ENCODE results near the gene CARNS1. TPM values are rescaled to one million over a fixed set of nuclear protein-coding genes. Genes with fewer than 3 reads are reported as not detected.

The CARNS1 gene
- total RNA-seq, 3 donors from 2014 or later = 0.16 to 4.2 (median 0.66) TPM

DNA sequence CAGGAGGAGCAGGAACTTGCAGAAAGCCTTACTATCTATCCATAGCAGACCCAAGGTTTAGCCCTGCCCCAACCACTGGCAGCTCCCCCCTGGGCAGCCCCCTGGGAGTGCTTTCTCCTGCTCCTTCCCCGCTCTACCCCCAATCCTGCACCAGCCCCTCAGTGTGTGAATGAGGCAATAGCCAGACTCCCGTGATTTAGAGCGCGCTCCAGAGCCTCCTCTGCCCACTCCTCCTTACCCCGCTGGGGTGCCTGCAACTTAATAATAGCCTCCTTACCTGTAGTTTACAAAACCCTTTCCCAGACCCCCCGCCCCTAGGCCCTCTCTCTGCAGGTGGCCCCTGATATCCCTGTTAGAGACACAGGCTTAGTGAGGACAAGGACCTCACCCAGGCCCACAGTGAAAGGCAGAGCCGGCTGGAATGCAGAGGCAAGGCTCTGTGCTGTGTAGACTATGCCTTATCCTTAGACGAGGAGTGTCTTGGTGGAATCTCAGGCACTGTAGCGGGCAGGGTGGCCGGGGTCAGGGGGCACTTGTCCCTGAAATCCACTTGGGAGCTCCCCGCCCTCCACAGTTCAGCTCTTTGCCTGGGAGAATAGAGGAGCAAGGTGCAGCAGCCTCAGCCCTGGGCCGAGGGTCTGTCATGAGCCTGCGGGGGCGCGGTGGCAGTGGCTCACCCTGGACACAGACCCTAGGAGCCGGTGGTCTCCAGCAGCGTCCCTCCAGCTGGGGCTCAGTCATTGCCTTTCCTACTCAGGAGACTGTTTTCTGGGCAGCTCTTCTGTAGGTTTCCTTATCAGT is 4.3 kb upstream of the CARNS1 start:
- peaks cover 0 to 15% of the 10 kb centered on the region in 2 donors for H3K27me3 ChIP-seq
- no peak for DNase-seq (ENCODE audit: low spot score in 2 of 2)
- H3K4me1 ChIP-seq = peaks cover 0 to 6% of the 10 kb centered on the region in 2 donors
- H3K27ac ChIP-seq = no peak overlapping the region
- no peaks in the 10 kb centered on the region for H3K9me3 ChIP-seq
- TF ChIP-seq POLR2A (IDR thresholded peaks at IDR 0.05) = no peak
- TF ChIP-seq POLR2AphosphoS5 (IDR thresholded peaks at IDR 0.05) = no peak
- no peak for TF ChIP-seq CTCF (IDR thresholded peaks at IDR 0.05)
- intact Hi-C loops (cut with DNase I; ENCODE audit: low total_unique reads) = no loop called here
- H3K36me3 ChIP-seq = no peaks in the 10 kb centered on the region
- no peak overlapping the region for H3K4me3 ChIP-seq

DNA sequence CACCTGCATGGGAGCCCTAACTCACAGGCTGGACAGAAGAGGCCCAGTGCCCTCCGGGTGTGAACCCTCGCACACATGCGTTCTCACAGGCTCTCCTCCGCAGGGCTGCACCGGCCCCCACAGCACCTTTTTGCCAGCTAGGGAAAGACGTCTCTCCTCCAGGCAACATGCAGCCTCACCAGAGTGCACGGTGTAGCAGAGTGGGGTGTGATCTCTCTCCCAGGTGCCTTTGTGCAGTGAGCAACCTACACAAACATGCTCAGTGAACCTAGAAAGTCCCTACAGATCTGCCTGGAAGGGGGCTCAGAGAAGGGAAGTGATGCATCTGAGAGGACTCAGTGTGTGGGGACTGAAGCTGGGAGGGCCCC is 3.7 kb upstream of the CARNS1 start:
- Histone ChIP-seq H3K27me3 (peaks cover 0 to 15% of the 10 kb centered on the region in 2 donors), H3K36me3 (no peaks in the 10 kb centered on the region), H3K4me1 (peaks cover 0 to 6% of the 10 kb centered on the region in 2 donors), H3K4me3 (no peak overlapping the region), H3K9me3 (no peaks in the 10 kb centered on the region), H3K27ac (no peak overlapping the region)
- no peak for DNase-seq (ENCODE audit: low spot score in 2 of 2)
- intact Hi-C loops (cut with DNase I; ENCODE audit: low total_unique reads) = no loop called here
- TF ChIP-seq POLR2AphosphoS5 (IDR thresholded peaks at IDR 0.05) = no peak
- TF ChIP-seq POLR2A (IDR thresholded peaks at IDR 0.05) = no peak
- TF ChIP-seq CTCF (IDR thresholded peaks at IDR 0.05) = no peak

- peaks cover 0 to 15% of the 10 kb centered on the region in 2 donors for H3K27me3 ChIP-seq
- no peak for TF ChIP-seq POLR2AphosphoS5 (IDR thresholded peaks at IDR 0.05)
- TF ChIP-seq POLR2A (IDR thresholded peaks at IDR 0.05) = no peak
- no peak for TF ChIP-seq CTCF (IDR thresholded peaks at IDR 0.05)
- H3K27ac ChIP-seq = no peak overlapping the region
These were observed 2.8 kb upstream of the CARNS1 start for GRCh38 chr11:67412495-67413179.

DNA sequence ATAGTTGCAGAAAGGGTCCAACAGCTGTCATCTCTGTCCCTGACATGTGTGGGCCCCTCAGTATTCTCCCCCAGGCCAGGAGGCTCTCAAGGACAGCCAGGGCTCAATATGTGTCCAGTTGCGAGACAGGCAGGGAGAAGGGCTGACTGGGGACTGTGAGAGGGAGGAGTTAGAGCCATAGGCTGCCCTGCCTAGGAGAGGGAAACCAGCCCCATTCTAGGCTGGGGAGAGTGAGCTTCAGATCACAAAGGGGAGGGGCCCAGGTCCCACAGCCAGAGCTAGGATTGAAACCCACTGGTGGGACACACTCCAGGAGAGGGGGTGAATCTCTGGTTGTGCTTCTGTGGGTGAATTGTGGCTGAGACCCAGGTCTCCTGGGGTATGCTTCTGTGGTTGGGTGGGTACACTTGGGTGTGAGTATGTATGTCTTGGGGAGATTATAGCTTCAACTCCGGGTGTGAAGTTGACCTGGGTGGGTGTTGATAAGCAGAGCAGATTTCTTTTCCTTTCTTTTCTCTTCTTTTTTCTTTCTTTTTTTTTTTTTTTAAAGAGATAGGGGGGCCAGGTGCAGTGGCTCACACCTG is 2.1 kb upstream of the CARNS1 start:
- H3K27ac ChIP-seq = no peak overlapping the region
- H3K4me3 ChIP-seq = no peak overlapping the region
- no peaks in the 10 kb centered on the region for H3K9me3 ChIP-seq
- peaks cover under 1 to 6% of the 10 kb centered on the region in 2 donors for H3K4me1 ChIP-seq
- H3K27me3 ChIP-seq = peaks cover 0 to 15% of the 10 kb centered on the region in 2 donors
- intact Hi-C loops (cut with DNase I; ENCODE audit: low total_unique reads) = no loop called here
- TF ChIP-seq POLR2A (IDR thresholded peaks at IDR 0.05) (no peak), CTCF (IDR thresholded peaks at IDR 0.05) (no peak), POLR2AphosphoS5 (IDR thresholded peaks at IDR 0.05) (no peak)
- DNase-seq (ENCODE audit: low spot score in 2 of 2) = no peak
- H3K36me3 ChIP-seq = no peaks in the 10 kb centered on the region

More at GRCh38 chr11:67412495-67413179, 2.8 kb upstream of the CARNS1 start:
- Histone ChIP-seq H3K4me1 (peaks cover 0 to 6% of the 10 kb centered on the region in 2 donors), H3K4me3 (no peak overlapping the region), H3K9me3 (no peaks in the 10 kb centered on the region), H3K36me3 (no peaks in the 10 kb centered on the region)
- no peak for DNase-seq (ENCODE audit: low spot score in 2 of 2)
- intact Hi-C loops (cut with DNase I; ENCODE audit: low total_unique reads) = no loop called here

Measured in breast epithelium (tissue), 4 donors.